OCI-LY3 (cell line): ENCODE results near the gene SLC16A8.

Experiments used
- H2AFZ ChIP-seq: fragments of 200-600, 300-600 bp; shearing (Covaris generic); 2 replicates; pipeline ENCODE4 v1.6.0; 2014; ENCODE audit warnings: antibody characterized with exemption, low read depth, low read length
- H3K27ac ChIP-seq: fragments of 200-600, 300-600 bp; sonication (generic); 2 replicates; pipeline ENCODE4 v1.5.1; 2014; ENCODE audit warnings: mild to moderate bottlenecking, low read length, moderate library complexity, mixed read lengths
- H3K27me3 ChIP-seq: fragments of 200-600, 300-600 bp; sonication (generic); 2 replicates; pipeline ENCODE4 v1.6.1; 2014; ENCODE audit warnings: low read depth, low read length, mixed read lengths
- H3K36me3 ChIP-seq: fragments of 200-600, 300-600 bp; sonication (generic); replicated peaks from 2 replicates; pipeline ENCODE3; 2014; ENCODE audit warnings: low read depth, low read length, mixed read lengths
- H3K4me1 ChIP-seq: fragments of 300-600, 200-600 bp; sonication (generic); 2 replicates; pipeline ENCODE4 v1.6.1; 2014; ENCODE audit warnings: low read length, mixed read lengths
- H3K4me2 ChIP-seq: fragments of 200-600, 300-600 bp; sonication (generic); 2 replicates; pipeline ENCODE4 v1.6.1; 2014; ENCODE audit warnings: low read length, mixed read lengths
- H3K4me3 ChIP-seq: fragments of 300-600, 200-600 bp; sonication (generic); 2 replicates; pipeline ENCODE4 v1.5.1; 2014; ENCODE audit warnings: antibody characterized with exemption, mild to moderate bottlenecking, low read length, moderate library complexity
- H3K79me2 ChIP-seq: fragments of 300-600, 200-600 bp; shearing (Covaris generic); 2 replicates; pipeline ENCODE4 v1.6.1; 2014; ENCODE audit warnings: mild to moderate bottlenecking, low read length, mixed read lengths
- H3K9ac ChIP-seq: fragments of 300-600, 200-600 bp; shearing (Covaris generic); 2 replicates; pipeline ENCODE4 v1.6.0; 2014; ENCODE audit warnings: mild to moderate bottlenecking, low read length, moderate library complexity
- H3K9me3 ChIP-seq: fragments of 200-600, 300-600 bp; shearing (Covaris generic); 2 replicates; pipeline ENCODE4 v1.6.1; 2014; ENCODE audit warnings: low read length, mixed read lengths; ENCODE audit not compliant: insufficient read depth
- H4K20me1 ChIP-seq: fragments of 200-600, 300-600 bp; sonication (generic); 2 replicates; pipeline ENCODE4 v1.6.1; 2016; ENCODE audit warnings: low read length, mixed read lengths; ENCODE audit not compliant: insufficient read depth
- EZH2phosphoT487 ChIP-seq: fragments of 200-600 bp; shearing (Covaris generic); IDR thresholded peaks from 2 replicates; pipeline ENCODE4 v1.6.1; 2018; ENCODE audit warnings: antibody characterized with exemption, mixed run types, low read depth
- TF ChIP-seq, protein P1 (sequence below): fragments of 200-600, 300-600 bp; sonication (generic); IDR thresholded peaks from 2 replicates; pipeline ENCODE4 v1.5.1; 2014; ENCODE audit warnings: antibody characterized with exemption, low read length, low read depth

Gene SLC16A8

DNA sequence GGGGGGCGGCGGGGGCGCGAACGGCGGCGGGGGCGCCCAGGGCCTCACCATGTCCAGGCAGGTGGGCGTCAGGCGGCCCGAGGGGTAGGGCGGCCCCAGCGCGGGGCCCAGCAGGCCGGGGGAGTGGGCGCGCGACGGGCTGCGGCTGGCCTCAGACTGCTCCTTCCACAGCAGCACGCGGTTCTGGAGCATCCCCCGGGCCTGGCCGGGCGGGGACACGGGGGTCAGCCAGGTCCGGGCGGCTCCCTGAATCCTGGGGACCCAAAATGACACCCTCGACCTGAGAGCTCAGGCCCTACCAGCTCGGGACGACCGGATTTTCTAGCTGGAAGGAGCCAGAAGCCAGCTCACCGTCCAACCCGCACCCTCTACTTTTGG is 5.5 kb upstream of the SLC16A8 start:
- H3K4me2 ChIP-seq: no peak overlapping the region
- no peaks in the 10 kb centered on the region for H3K4me1 ChIP-seq
- H3K9me3 ChIP-seq: no peaks in the 10 kb centered on the region
- no peak overlapping the region for H2AFZ ChIP-seq
- H3K4me3 ChIP-seq: no peak overlapping the region
- no peaks in the 10 kb centered on the region for H4K20me1 ChIP-seq
- TF ChIP-seq, protein P1, sequence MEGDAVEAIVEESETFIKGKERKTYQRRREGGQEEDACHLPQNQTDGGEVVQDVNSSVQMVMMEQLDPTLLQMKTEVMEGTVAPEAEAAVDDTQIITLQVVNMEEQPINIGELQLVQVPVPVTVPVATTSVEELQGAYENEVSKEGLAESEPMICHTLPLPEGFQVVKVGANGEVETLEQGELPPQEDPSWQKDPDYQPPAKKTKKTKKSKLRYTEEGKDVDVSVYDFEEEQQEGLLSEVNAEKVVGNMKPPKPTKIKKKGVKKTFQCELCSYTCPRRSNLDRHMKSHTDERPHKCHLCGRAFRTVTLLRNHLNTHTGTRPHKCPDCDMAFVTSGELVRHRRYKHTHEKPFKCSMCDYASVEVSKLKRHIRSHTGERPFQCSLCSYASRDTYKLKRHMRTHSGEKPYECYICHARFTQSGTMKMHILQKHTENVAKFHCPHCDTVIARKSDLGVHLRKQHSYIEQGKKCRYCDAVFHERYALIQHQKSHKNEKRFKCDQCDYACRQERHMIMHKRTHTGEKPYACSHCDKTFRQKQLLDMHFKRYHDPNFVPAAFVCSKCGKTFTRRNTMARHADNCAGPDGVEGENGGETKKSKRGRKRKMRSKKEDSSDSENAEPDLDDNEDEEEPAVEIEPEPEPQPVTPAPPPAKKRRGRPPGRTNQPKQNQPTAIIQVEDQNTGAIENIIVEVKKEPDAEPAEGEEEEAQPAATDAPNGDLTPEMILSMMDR: no peak
- TF ChIP-seq EZH2phosphoT487: no peak
- no peaks in the 10 kb centered on the region for H3K79me2 ChIP-seq
- H3K9ac ChIP-seq: no peak overlapping the region
- no peaks in the 10 kb centered on the region for H3K36me3 ChIP-seq
- H3K27ac ChIP-seq: no peak overlapping the region
- H3K27me3 ChIP-seq: no peaks in the 10 kb centered on the region

DNA sequence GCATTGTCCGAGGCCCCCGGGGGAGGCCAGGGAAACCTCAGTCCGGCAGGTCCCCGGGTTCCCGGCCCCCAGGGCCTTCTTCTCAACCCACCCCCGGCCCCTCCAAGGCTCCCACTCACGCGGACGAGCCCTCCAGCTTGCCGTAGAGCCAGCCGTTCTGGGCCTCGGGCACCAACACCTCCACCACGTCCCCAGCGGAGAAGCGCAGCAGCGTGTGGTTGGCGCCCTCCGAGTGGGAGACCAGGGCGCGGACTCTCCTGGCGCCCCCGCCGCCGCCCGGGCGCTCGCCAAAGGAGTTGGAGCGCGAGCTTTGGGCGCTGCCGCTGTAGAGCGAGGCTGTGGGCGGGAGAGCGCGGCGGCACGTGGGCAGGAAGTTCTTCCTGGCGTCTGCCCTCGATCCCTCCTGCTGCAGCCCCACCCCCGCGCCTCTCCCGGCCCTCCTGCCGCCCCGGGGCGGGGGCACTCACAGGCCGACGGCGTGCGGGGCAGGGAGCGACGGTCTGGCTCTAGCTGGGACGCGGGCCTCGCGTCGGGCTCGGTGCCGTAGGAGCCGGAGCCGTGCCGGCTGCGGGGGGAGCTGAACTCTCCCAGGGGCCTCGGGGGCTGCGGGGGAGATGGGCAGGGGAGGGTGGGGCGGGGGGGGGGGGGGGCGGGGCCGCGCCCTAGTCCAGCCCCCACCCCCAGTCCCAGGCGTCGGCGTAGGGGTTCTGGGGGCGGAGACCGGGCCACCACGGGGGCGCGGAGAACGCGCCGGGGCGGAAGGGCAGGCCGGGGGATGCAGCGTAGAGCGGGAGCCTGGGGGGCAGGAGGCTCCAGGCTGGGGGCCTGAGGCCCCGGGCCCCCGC is 4.9 kb upstream of the SLC16A8 start:
- H3K4me1 ChIP-seq: no peaks in the 10 kb centered on the region
- no peaks in the 10 kb centered on the region for H3K27me3 ChIP-seq
- H3K9ac ChIP-seq: no peak overlapping the region
- no peaks in the 10 kb centered on the region for H4K20me1 ChIP-seq
- H3K4me3 ChIP-seq: no peak overlapping the region
- H3K36me3 ChIP-seq: no peaks in the 10 kb centered on the region
- no peak overlapping the region for H2AFZ ChIP-seq
- no peak for TF ChIP-seq EZH2phosphoT487
- TF ChIP-seq, protein P1: no peak
- H3K4me2 ChIP-seq: no peak overlapping the region
- no peaks in the 10 kb centered on the region for H3K9me3 ChIP-seq
- no peak overlapping the region for H3K27ac ChIP-seq
- no peaks in the 10 kb centered on the region for H3K79me2 ChIP-seq

- no peaks in the 10 kb centered on the region for H3K4me1 ChIP-seq
These were observed 3.9 kb upstream of the SLC16A8 start for GRCh38 chr22:38087855-38088254.

GRCh38 chr22:38086942-38087341 is 3.0 kb upstream of the SLC16A8 start:
- no peaks in the 10 kb centered on the region for H3K36me3 ChIP-seq
- no peaks in the 10 kb centered on the region for H3K27me3 ChIP-seq
- no peak overlapping the region for H2AFZ ChIP-seq
- no peaks in the 10 kb centered on the region for H3K4me1 ChIP-seq
- H3K79me2 ChIP-seq: no peaks in the 10 kb centered on the region
- H4K20me1 ChIP-seq: no peaks in the 10 kb centered on the region
- H3K9me3 ChIP-seq: no peaks in the 10 kb centered on the region
- no peak overlapping the region for H3K4me3 ChIP-seq
- no peak overlapping the region for H3K4me2 ChIP-seq
- H3K27ac ChIP-seq: no peak overlapping the region
- no peak for TF ChIP-seq EZH2phosphoT487
- TF ChIP-seq, protein P1: no peak
- no peak overlapping the region for H3K9ac ChIP-seq

More at GRCh38 chr22:38087855-38088254, 3.9 kb upstream of the SLC16A8 start:
- no peaks in the 10 kb centered on the region for H3K27me3 ChIP-seq
- H3K4me3 ChIP-seq: no peak overlapping the region
- no peak overlapping the region for H2AFZ ChIP-seq
- H3K27ac ChIP-seq: no peak overlapping the region
- H3K9ac ChIP-seq: no peak overlapping the region
- H3K79me2 ChIP-seq: no peaks in the 10 kb centered on the region
- no peaks in the 10 kb centered on the region for H3K36me3 ChIP-seq
- H4K20me1 ChIP-seq: no peaks in the 10 kb centered on the region
- no peak overlapping the region for H3K4me2 ChIP-seq
- no peaks in the 10 kb centered on the region for H3K9me3 ChIP-seq
- TF ChIP-seq, protein P1: no peak
- no peak for TF ChIP-seq EZH2phosphoT487
